Measurements from ENCODE around the gene ACSM5.

- TF ChIP-seq CTCF (conservative IDR thresholded peaks at IDR 0.05; ENCODE audit: low read depth, low read length) = no peak
- TF ChIP-seq EZH2 (IDR thresholded peaks at IDR 0.05; ENCODE audit: borderline replicate concordance, low read depth, low read length, poor library complexity, severe bottlenecking) = no peak
These were observed 39.8 kb upstream of the ACSM5 start for GRCh38 chr16:20369452-20370054.

Data from A673 (cell line).